ENCODE measurements around the gene NLRP5.
"Not testable (repeated sequence)": the region's sequence is repeated elsewhere in the genome, so short reads cannot be mapped to it uniquely, and the experiment has no call there.

The NLRP5 gene

GRCh38 chr19:55986487-55986886 lies at the start of gene NLRP5:
NLRP5 (plus strand) TSS chr19:55986775.
- DNase-seq: no peak

DNA sequence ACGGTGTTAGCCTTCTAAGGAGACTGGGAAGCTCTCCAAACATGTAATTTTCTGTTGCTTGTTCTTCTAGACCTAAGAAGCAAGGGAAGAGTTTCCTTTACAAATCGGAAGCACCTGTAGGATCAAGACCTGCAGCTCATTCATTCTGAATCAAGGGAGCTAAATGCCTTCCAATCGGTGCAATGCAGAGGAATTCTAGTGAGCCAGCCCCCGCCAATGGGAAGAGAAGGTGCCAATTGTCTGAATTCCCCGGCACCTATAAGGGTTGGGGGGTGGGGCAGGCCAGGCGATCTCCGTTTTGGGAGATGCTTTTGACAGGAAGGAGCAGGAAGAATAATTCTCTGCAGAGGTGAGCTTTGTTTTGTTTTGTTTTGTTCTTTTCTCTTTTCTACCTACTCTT lies 47.4 kb upstream of the NLRP5 start:
- no peak for DNase-seq

GRCh38 chr19:55940306-55940705 lies 46.3 kb upstream of the NLRP5 start:
- DNase-seq: no peak

DNA sequence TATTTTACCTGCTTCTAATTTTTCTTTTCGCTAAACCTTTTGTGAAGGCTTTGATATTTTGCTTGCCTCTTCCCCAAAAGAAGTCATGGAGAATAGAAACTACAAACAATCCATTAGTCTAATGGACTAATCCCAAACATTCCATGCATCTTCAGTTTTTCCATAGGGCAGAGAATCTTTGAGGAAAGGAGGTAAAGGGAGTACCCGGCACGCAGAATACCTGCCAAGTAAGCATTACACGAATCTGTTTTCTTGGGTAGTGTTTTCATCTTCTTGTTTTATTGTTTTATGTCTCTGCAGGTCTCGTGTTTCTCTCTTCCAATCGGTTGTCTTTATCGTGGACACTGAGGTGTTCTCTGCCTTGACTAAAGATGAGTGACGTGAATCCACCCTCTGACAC lies 39.0 kb upstream of the NLRP5 start, which contains the start of gene NLRP8:
NLRP8 (plus strand) TSS at position 301 of the 400 bp plus-strand sequence.
- no peak for DNase-seq

DNA sequence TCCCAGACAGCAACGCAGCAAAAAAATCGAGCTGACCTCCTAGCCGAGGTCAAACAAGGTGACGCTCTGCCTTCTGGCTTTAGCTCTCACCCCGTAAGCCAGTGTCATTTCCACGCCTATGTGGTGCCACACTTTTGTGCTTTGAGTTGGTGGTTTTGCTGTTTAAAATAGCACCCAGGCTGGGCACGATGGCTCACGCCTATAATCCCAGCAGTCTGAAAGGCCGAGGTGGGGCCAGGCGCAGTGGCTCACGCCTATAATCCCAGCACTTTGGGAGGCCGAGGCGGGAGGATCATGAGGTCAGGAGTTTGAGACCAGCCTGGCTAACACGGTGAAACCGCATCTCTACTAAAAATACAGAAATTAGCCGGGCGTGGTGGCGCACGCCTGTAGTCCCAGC lies 36.0 kb upstream of the NLRP5 start:
- not testable (repeated sequence) for DNase-seq

DNA sequence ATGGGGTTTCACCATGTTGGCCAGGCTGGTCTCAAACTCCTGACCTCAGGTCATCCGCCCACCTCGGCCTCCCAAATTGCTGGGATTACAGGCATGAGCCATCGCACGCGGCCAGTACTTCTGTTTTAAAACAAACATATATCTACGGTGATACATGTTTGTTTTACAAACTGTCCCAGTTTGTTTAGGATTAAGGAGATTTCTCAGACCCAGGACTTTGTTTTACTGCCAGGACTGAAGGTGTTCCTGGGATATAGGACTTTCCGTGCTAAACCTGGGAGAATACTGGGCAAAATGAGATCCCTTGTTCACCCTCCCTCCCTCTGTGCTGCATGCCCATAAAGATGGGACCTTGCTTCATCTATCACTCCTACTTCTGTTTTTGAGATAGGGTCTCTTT lies 30.1 kb upstream of the NLRP5 start:
- no peak for DNase-seq

- no peak for DNase-seq
Observed at GRCh38 chr19:55958356-55958755, 28.2 kb upstream of the NLRP5 start.

GRCh38 chr19:55959996-55960675 lies 26.4 kb upstream of the NLRP5 start:
- DNase-seq: no peak

DNA sequence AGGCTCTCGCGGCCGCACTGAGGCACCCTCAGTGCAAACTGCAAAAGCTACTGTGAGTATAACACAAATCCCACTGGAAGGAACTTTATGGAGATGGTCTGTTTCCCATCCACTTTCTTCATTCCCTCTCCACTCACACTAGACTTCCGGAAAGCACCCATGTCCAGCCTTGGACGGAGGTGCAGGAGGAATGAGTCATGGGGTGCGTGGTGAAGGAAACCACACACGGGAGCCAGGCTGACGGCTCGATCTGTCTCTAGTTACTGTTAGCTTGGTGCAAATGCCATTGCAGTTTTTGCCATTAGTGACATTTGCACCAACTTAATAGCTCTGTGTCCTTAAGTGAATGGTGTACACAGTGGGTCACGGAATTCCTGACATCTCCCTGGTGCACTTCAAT lies 24.4 kb upstream of the NLRP5 start:
- no peak for DNase-seq

- no peak for DNase-seq
Observed at GRCh38 chr19:55973982-55974381, 12.6 kb upstream of the NLRP5 start.

DNA sequence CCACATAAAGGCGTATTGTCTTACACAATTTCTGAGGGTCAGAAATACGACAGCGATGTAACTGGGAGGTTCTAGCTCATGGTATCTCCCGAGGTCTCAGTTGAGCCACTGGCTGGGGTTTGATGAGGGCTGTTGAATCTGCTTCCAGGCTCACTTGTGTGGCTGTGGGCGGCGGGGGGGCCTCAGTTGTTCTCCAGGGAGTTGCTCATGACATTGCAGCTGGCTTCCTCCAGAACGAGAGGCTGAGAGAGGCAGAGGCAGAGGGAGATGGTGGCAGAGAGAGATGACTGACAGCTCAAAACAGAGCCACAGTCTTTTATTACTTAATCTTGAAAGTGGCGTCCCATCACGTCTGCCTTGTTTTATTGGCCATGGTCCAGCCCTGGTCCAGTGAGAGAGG lies 6.2 kb upstream of the NLRP5 start:
- DNase-seq: no peak

- DNase-seq: no peak
Observed at GRCh38 chr19:55985254-55985653, 1.3 kb upstream of the NLRP5 start.

DNA sequence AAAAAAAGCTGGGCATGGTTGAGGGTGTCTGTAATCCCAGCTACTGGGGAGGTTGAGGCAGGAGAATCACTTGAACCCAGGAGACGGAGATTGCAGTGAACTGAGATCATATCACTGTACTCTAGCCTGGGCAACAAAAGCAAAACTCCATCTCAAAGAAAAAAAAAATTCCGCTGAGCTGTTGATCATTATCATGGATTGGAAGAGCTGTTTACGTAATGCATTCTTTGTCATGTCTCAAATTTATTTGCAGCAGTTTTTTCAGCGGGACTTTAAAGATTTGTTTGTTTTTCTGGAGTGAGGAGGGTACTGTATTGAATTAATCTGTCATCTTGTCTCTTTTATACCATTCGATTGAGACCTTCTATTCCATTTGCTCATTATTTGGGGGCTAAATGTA lies 4.3 kb downstream of the NLRP5 start:
- DNase-seq: no peak

DNA sequence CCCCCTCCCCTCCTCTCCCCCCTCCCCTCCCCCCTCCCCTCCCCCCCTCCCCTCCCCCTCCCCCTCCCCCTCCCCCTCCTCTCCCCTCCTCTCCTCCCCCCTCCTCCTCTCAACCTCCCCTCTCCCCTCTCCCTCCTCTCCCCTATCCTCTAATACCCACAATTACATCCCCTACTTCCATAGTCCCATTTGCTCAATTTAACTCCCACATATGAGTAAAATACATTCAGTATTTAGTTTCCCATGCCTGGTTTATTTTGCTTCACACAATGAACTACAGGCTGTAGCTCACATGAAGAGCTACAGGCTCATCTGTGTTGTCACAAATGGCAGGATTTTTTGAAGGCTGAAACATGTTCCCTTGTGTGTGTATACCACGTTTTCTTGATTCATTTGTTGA lies 6.9 kb downstream of the NLRP5 start:
- no peak for DNase-seq

DNA sequence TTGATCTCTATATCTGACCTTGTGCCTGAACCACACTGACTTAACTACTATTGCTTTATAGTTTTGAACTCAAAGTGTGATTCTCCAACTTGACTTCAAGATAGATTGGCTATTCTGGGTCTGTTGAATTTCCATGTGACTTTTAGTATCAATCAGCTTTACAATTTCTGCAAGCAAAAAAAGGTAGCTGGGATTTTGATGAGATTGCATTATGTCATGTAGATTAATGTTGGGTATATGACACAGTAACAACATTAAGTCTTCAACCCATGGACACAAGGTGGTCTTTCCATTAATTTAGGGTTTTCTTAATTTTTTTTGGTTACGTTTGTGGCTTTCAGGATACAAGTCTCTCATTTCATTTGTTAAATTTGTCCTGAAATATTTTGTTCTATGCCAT lies 28.2 kb downstream of the NLRP5 start:
- DNase-seq: no peak

- no peak for DNase-seq
Observed at GRCh38 chr19:56015756-56016155, 29.2 kb downstream of the NLRP5 start.

DNA sequence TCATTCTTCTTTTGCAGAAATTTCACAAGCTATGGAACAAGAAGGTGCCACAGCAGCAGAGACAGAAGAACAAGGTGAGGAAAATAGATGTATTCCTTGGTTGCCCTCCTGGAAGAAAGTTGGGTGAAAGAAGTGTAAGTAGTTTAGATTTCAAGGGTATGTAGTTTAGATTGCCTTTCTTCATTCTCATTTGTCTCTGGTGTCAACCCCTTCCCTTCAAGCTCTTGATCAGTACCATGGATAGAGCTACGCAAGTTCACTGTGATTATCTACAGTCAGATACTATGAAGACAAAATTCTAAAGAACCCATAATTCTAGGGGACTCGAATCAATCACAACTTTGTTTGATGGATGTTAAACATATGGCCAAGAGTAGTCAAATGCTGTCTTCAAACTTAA lies 32.8 kb downstream of the NLRP5 start:
- DNase-seq: not testable (repeated sequence)

DNA sequence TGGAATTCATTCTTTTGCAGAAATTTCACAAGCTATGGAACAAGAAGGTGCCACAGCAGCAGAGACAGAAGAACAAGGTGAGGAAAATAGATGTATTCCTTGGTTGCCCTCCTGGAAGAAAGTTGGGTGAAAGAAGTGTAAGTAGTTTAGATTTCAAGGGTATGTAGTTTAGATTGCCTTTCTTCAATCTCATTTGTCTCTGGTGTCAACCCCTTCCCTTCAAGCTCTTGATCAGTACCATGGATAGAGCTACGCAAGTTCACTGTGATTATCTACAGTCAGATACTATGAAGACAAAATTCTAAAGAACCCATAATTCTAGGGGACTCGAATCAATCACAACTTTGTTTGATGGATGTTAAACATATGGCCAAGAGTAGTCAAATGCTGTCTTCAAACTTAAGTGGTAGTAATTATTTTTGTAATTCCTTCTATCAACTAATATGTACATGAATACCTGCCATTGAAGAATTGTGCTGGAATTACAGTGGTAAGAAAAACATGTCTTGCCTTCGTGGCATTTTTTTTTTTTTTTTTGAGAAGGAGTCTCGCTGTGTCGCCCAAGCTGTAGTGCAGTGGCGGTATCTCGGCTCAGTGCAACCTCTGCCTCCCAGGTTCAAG lies 33.9 kb downstream of the NLRP5 start:
- not testable (repeated sequence) for DNase-seq

- no peak for DNase-seq
Observed at GRCh38 chr19:56026769-56027168, 40.2 kb downstream of the NLRP5 start.

GRCh38 chr19:56053596-56053995 lies 67.0 kb downstream of the NLRP5 start:
- DNase-seq: no peak

DNA sequence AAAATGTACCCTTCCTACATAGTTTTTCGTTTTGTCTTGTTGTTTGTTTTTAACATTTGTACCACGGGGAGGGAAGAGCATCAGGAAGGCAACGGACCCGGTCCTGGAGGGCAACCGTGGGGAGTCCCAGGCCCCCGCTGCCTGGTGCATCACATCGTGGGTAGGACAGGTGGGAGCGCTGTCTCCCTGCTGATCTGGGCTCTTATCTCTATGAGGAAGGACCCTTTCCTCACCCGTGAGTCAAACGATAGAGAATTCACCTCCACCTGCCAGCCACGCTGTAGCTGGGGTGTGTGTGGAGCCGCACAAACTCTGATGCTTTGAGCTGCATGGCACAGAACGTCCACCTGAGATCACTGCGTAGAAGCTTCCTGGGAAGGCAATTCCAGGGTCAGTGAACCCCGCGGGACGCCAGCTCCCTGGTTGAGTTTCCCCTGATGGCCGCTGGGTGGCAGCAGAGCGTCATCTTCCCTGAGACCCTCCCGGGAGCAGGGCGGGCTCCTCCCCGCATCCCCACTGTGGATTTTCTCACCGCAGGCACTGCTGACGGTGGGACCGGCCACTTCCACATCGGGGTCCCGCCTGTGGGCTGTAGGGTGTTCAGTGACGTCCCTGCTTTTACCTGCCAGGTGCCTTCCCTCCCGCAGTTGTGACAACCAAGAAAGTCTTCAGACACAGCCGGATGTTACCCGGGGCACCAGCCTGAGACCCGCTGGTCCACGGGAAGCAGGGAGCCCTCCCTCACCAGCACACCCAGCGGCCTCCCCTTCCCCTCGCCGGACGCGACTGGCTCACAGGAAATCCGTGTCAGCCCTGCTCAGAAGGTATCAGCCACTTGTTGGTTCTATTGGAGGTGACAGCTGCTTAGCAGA lies 79.8 kb downstream of the NLRP5 start:
- DNase-seq: peak in 11 of 14 donors; percentile 2 to 49 (median 29)

DNA sequence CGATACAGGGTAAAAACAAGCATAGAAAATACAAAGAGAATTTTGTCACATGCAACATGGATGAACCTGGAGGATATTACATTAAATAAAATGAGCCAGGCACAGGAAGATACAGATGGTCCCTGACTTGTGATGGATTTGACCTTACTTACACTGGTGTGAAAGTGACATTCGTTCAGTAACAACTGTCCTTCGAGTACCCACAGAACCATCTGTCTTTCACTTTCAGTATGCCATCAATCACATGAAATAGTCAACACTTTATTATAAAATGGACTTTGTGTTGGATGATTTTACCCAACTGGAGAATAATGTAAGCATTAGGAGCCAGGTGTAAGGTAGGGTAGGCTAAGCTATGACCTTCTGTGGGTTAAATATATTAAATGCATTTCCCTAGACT lies 83.1 kb downstream of the NLRP5 start:
- DNase-seq: no peak

GRCh38 chr19:56071151-56071550 lies 84.6 kb downstream of the NLRP5 start:
- no peak for DNase-seq

Data from C1 segment of cervical spinal cord (tissue), 14 donors.